GM12892 (cell line): Measurements from ENCODE around the gene L1CAM.

ENCODE experiments used
- POLR2A ChIP-seq: IDR thresholded peaks from 2 replicates; pipeline ENCODE4 v1.6.1; 2011; ENCODE audit warnings: low read depth, low read length, control low read depth
- POLR2AphosphoS5 ChIP-seq: IDR thresholded peaks from 2 replicates; pipeline ENCODE4 v1.6.1; 2011; ENCODE audit warnings: low read depth, low read length, control low read depth
- TAF1 ChIP-seq: IDR thresholded peaks from 2 replicates; pipeline ENCODE4 v1.6.1; 2011; ENCODE audit warnings: low read depth, mild to moderate bottlenecking, control low read depth, low read length, borderline replicate concordance

DNA sequence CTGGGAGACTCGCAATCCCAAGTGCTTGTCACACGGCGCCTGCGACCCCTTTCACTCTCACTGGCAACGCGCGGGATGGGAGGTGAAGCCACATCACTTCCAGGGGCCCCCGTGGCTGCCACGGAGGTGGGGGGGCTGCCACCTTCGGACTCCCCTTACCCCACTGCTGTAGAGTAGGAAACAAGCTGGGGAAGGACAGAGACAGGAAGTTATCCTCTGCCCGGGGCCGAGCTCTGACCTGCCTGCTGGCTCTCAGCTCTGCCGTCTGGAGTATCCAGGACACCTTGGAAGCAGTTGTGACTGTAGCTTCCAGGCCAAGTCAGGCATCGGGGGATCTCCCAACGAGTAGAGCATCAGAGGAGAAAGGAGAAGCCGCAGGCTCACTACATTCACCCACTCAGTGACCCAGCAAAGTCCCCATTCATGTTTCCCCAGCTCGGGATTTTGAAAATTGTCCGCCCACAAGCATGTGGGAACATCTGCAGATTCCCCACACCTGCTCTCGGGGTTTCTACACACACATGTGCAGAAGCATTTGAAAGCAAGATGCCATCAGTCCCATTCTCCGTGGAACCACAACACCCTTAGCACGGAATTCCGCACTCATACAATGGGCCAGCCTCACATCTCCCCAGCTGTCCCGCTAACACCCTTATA lies 66.5 kb downstream of the L1CAM start:
- TF ChIP-seq POLR2AphosphoS5 (no peak), POLR2A (no peak), TAF1 (no peak)
